SK-N-MC (cell line): Measurements from ENCODE around the gene TMTC1.

Experiments
- DNase-seq: peaks from one replicate; pipeline ENCODE4 v3.0.0-alpha.2; 2011; ENCODE audit warnings: low read depth, low spot score
- H3K27ac ChIP-seq: fragments of 200-600 bp; sonication (generic); 2 replicates; pipeline ENCODE4 v1.5.1; 2016; ENCODE audit warnings: mixed run types
- H3K36me3 ChIP-seq: fragments of 200-600 bp; sonication (generic); 2 replicates; pipeline ENCODE4 v1.6.1; 2017; ENCODE audit warnings: antibody characterized with exemption, low read length, mixed read lengths; ENCODE audit not compliant: insufficient read depth
- H3K4me3 ChIP-seq: fragments of 200-600 bp; sonication (generic); 2 replicates; pipeline ENCODE4 v1.5.1; 2016
- H3K9ac ChIP-seq: fragments of 200-600 bp; sonication (generic); 2 replicates; pipeline ENCODE4 v1.8.0; 2017; ENCODE audit warnings: mixed run types, mixed read lengths; ENCODE audit not compliant: insufficient read length
- H3K9me3 ChIP-seq: fragments of 200-600 bp; sonication (generic); 2 replicates; pipeline ENCODE4 v1.6.1; 2017; ENCODE audit warnings: low read depth, mild to moderate bottlenecking, antibody characterized with exemption, low read length, moderate library complexity, mixed read lengths
- EZH2 ChIP-seq: fragments of 200-600 bp; sonication (generic); IDR thresholded peaks from one replicate; pipeline ENCODE4 v1.6.1; 2017; ENCODE audit warnings: antibody characterized with exemption
- FOXP2 ChIP-seq: optimal IDR thresholded peaks from 2 replicates; pipeline ENCODE3; 2011; ENCODE audit warnings: mild to moderate bottlenecking, moderate library complexity; ENCODE audit not compliant: insufficient read depth; ENCODE audit errors: extremely low read length, control extremely low read depth
- POLR2AphosphoS5 ChIP-seq: IDR thresholded peaks from 2 replicates; pipeline ENCODE4 v1.6.1; 2012; ENCODE audit warnings: mild to moderate bottlenecking, low read depth, low read length, borderline replicate concordance

The TMTC1 gene

DNA sequence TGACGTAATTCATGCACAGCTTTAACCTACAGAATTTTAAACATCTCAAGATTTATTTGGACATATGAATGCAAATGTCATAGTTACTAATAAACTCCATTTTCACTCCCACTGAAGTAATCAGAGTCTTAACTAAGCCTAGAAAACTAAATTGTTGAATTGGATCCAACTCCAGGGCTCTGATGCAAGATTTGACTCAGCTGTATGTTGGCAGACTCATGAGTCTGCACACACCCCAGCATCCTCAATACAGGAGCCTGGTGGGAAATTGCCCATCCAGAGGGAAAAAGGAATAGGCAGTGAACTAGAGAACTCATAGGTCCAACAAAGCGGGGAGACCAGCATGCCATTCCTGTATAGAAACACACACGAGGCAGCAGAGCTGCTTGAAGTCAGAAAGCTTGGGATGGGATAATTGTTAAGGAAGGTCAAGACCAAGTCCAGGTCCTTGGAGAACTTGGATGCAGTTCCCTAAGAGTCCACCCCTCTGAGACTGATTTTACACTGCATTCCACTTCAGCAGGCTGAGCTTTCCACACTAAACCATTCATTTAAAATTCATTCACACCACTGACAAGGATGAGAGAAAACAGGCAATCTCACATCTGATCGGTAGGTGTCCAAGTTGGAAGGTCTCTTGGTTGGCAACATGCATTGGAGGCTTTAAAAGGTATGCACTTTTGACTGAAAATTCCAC lies 14.4 kb downstream of the TMTC1 start:
- H3K4me3 ChIP-seq, result no peak overlapping the region
- DNase-seq, result no peak
- H3K27ac ChIP-seq, result no peak overlapping the region
- no peak overlapping the region for H3K9ac ChIP-seq
- H3K36me3 ChIP-seq, result no peaks in the 10 kb centered on the region
- TF ChIP-seq EZH2, result no peak
- TF ChIP-seq FOXP2, result no peak
- no peak for TF ChIP-seq POLR2AphosphoS5
- H3K9me3 ChIP-seq, result no peaks in the 10 kb centered on the region

DNA sequence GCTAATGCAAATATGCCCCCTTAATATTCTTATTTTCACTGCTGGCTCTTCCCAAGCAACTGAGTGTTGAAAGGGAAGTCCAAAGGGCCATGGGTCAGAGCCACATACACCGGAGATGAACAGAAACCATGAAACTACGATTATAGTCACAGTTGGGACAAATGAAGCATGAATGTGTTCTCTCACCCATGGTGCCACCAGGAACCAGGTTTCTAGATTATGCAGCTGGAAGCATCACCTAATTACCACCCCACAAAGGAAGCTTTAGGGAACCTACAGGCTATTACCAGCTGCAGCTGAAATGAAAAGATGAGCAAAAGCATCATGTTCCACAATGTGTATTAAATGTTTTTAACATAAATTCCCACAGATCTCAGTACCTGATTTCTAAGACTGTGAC lies 15.4 kb downstream of the TMTC1 start:
- TF ChIP-seq POLR2AphosphoS5, result no peak
- no peak for TF ChIP-seq EZH2
- no peak for TF ChIP-seq FOXP2
- Histone ChIP-seq H3K9ac (no peak overlapping the region), H3K9me3 (no peaks in the 10 kb centered on the region), H3K36me3 (no peaks in the 10 kb centered on the region), H3K27ac (no peak overlapping the region), H3K4me3 (no peak overlapping the region)
- no peak for DNase-seq

GRCh38 chr12:29763301-29763683 lies 20.4 kb downstream of the TMTC1 start:
- DNase-seq, result no peak
- H3K9me3 ChIP-seq, result no peaks in the 10 kb centered on the region
- no peak overlapping the region for H3K4me3 ChIP-seq
- H3K27ac ChIP-seq, result no peak overlapping the region
- no peak overlapping the region for H3K9ac ChIP-seq
- no peaks in the 10 kb centered on the region for H3K36me3 ChIP-seq
- TF ChIP-seq EZH2 (no peak), FOXP2 (no peak), POLR2AphosphoS5 (no peak)

DNA sequence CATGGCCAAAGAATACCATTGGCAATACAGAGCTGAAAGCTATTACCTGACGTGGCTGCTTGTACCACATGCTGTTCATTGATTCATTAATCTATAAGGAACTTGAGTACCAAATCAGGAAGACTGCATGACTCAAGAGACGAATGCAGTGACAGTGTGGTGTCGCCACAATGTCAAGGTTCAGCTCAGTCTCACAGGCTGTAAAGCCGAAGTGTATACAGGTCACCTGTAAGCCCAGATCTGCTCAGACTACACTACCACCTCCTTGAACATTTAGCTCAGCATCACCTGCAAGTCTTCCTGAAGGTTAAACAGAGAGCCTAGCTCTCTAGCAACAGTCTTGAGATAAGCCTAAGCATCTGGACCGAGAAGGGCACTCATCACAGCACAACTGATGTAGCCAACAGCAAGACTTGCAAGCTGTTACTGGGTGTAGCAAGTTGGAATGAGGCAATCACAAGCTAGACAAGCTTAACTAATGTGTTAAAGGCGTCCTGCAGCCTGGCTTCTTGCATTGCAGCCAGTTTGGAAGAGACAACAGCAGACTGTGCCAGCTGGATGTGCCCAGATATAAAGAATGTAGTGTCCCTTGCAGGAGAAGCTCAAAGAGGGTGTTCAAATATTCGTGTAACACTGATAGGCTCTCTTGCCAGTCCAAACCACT lies 21.0 kb downstream of the TMTC1 start:
- DNase-seq, result no peak
- no peak overlapping the region for H3K27ac ChIP-seq
- H3K9me3 ChIP-seq, result no peaks in the 10 kb centered on the region
- no peak overlapping the region for H3K4me3 ChIP-seq
- TF ChIP-seq EZH2 (no peak), POLR2AphosphoS5 (no peak), FOXP2 (no peak)
- no peak overlapping the region for H3K9ac ChIP-seq
- H3K36me3 ChIP-seq, result no peaks in the 10 kb centered on the region

DNA sequence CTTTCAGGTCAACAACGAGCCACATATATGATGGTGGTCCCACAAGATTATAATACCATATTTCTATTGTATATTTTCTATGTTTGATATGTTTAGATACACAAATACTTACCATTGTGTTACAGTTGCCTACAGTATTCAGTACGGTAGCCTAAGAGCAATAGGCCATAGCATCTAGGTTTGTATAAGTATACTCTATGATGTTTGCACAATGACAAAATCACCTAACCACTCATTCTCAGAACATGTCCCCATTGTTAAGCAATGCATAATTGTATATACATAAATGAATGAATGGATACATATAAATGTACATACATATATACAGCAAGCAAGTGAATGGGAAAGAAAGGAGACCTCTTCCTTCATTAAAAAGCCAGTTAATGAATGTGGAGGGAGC lies 23.8 kb downstream of the TMTC1 start:
- H3K9me3 ChIP-seq, result no peaks in the 10 kb centered on the region
- H3K9ac ChIP-seq, result no peak overlapping the region
- TF ChIP-seq EZH2 (no peak), POLR2AphosphoS5 (no peak), FOXP2 (no peak)
- H3K27ac ChIP-seq, result no peak overlapping the region
- no peak overlapping the region for H3K4me3 ChIP-seq
- DNase-seq, result no peak
- no peaks in the 10 kb centered on the region for H3K36me3 ChIP-seq

GRCh38 chr12:29756741-29757390 lies 26.9 kb downstream of the TMTC1 start:
- TF ChIP-seq EZH2, result no peak
- no peak for TF ChIP-seq FOXP2
- TF ChIP-seq POLR2AphosphoS5, result no peak
- H3K27ac ChIP-seq, result no peak overlapping the region
- no peak for DNase-seq
- H3K9ac ChIP-seq, result no peak overlapping the region
- H3K4me3 ChIP-seq, result no peak overlapping the region
- H3K9me3 ChIP-seq, result no peaks in the 10 kb centered on the region
- H3K36me3 ChIP-seq, result no peaks in the 10 kb centered on the region

DNA sequence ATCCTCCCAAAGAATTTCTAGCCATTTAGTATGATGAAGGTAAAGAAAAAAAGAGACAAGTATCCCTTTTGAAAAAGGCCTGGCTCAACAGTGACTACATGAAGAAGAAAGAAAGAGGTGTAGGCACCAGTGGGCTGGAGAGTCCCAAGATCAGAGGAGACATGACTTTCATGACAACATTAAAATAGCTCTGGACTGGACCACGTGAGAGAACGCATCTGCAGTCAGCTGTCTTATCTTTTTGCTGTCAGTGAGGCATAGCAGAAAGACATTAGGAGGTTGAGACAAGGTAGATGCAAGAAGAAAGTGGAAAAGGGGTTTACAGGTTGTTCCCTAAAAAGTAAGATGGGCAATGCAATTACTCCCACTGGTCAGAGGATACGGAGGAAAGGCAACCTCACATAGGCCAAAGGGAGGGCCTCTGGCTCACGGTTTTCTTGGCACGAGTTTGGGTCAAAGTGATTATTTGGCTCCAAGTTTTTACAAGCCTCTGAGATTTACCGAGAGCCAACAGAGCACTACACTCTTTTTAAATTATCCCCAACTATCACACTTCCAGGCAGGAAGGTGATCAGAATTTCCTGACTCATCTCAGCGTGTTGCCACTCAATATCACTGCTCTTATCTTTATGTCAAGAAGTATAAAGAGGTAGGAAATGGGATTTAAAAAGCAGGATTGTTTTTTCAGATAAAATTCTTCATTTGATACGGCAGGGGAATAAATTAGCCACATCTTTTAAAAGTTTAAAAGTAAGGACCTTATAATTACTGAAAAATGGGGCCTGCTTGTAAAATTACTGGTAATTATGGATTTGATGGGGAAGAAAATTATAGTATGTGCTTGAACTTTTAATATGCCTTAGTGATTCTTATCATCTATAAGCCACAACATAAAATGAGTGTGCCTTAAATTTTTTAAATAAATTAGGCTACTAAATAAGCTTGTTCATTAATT lies 29.2 kb downstream of the TMTC1 start:
- H3K9ac ChIP-seq, result no peak overlapping the region
- TF ChIP-seq POLR2AphosphoS5 (no peak), EZH2 (no peak), FOXP2 (no peak)
- no peak overlapping the region for H3K27ac ChIP-seq
- no peaks in the 10 kb centered on the region for H3K9me3 ChIP-seq
- no peak overlapping the region for H3K4me3 ChIP-seq
- H3K36me3 ChIP-seq, result no peaks in the 10 kb centered on the region
- DNase-seq, result no peak
